HUES6 (cell line): Measurements from ENCODE around the gene ODAD3.
"Not testable (repeated sequence)": the region's sequence is repeated elsewhere in the genome, so short reads cannot be mapped to it uniquely, and the experiment has no call there.

ENCODE experiments used
- H3K27ac ChIP-seq: 2 replicates; pipeline ENCODE4 v1.7.0; 2013; ENCODE audit warnings: low read depth, mild to moderate bottlenecking, low read length, inconsistent platforms
- H3K27me3 ChIP-seq: 2 replicates; pipeline ENCODE4 v1.6.1; 2013; ENCODE audit warnings: low read length; ENCODE audit not compliant: control insufficient read depth, insufficient read depth
- H3K36me3 ChIP-seq: 2 replicates; pipeline ENCODE4 v1.6.1; 2013; ENCODE audit warnings: low read length; ENCODE audit not compliant: control insufficient read depth, insufficient read depth
- H3K4me1 ChIP-seq: 2 replicates; pipeline ENCODE4 v1.6.1; 2013; ENCODE audit warnings: low read length; ENCODE audit not compliant: control insufficient read depth, insufficient read depth
- H3K4me3 ChIP-seq: 2 replicates; pipeline ENCODE4 v1.5.1; 2013; ENCODE audit warnings: low read depth, low read length
- H3K9ac ChIP-seq: one replicate; pipeline ENCODE4 v1.6.1; 2013; ENCODE audit warnings: mild to moderate bottlenecking, low read length
- H3K9me3 ChIP-seq: 2 replicates; pipeline ENCODE4 v1.6.1; 2013; ENCODE audit warnings: low read depth, low read length; ENCODE audit not compliant: control insufficient read depth, insufficient read depth

ODAD3 gene

GRCh38 chr19:11379269-11379845 lies 55.6 kb downstream of the ODAD3 start:
- not testable (repeated sequence) for H3K9me3 ChIP-seq, H3K9ac ChIP-seq, H3K27ac ChIP-seq, H3K27me3 ChIP-seq, H3K4me3 ChIP-seq, H3K36me3 ChIP-seq
- peaks cover 10% of the 10 kb centered on the region; the same call in 1 of the 2 replicates for H3K4me1 ChIP-seq

GRCh38 chr19:11378319-11379189 lies 56.4 kb downstream of the ODAD3 start:
- H3K27me3 ChIP-seq = no peaks in the 10 kb centered on the region
- no peak overlapping the region for H3K27ac ChIP-seq
- H3K4me1 ChIP-seq = peaks cover 16% of the 10 kb centered on the region
- no peaks in the 10 kb centered on the region for H3K36me3 ChIP-seq
- H3K9me3 ChIP-seq = no peaks in the 10 kb centered on the region
- H3K4me3 ChIP-seq = no peak overlapping the region
- H3K9ac ChIP-seq = no peak overlapping the region

- H3K9ac ChIP-seq = no peak overlapping the region
- H3K27me3 ChIP-seq = no peaks in the 10 kb centered on the region
- no peak overlapping the region for H3K4me3 ChIP-seq
- no peaks in the 10 kb centered on the region for H3K9me3 ChIP-seq
- no peaks in the 10 kb centered on the region for H3K36me3 ChIP-seq
- H3K27ac ChIP-seq = no peak overlapping the region
- H3K4me1 ChIP-seq = peaks cover 16% of the 10 kb centered on the region
Observed at GRCh38 chr19:11377756-11378155, 57.2 kb downstream of the ODAD3 start.

GRCh38 chr19:11377237-11377636 lies 57.7 kb downstream of the ODAD3 start:
- H3K4me3 ChIP-seq = no peak overlapping the region
- no peaks in the 10 kb centered on the region for H3K36me3 ChIP-seq
- H3K27me3 ChIP-seq = no peaks in the 10 kb centered on the region
- H3K9ac ChIP-seq = no peak overlapping the region
- H3K27ac ChIP-seq = no peak overlapping the region
- peaks cover 16% of the 10 kb centered on the region for H3K4me1 ChIP-seq
- no peaks in the 10 kb centered on the region for H3K9me3 ChIP-seq

GRCh38 chr19:11375143-11375948 lies 59.6 kb downstream of the ODAD3 start:
- H3K9ac ChIP-seq = peak overlapping the region; percentile 41
- H3K27me3 ChIP-seq = no peaks in the 10 kb centered on the region
- peaks cover 13% of the 10 kb centered on the region for H3K4me1 ChIP-seq
- peak overlapping the region; percentile 78 for H3K4me3 ChIP-seq
- H3K9me3 ChIP-seq = no peaks in the 10 kb centered on the region
- no peaks in the 10 kb centered on the region for H3K36me3 ChIP-seq
- H3K27ac ChIP-seq = peak overlapping the region; percentile 44; the same call in 1 of the 2 replicates

GRCh38 chr19:11374433-11375142 lies 60.3 kb downstream of the ODAD3 start, which contains the start of gene SWSAP1:
Gene SWSAP1, plus strand, starts transcription at chr19:11374666. Its CDS starts 15 bp downstream, at chr19:11374681.
- H3K36me3 ChIP-seq = no peaks in the 10 kb centered on the region
- H3K4me1 ChIP-seq = peaks cover 10% of the 10 kb centered on the region
- H3K27me3 ChIP-seq = no peaks in the 10 kb centered on the region
- peak within 1 kb of the TSS; percentile 90 for H3K9ac ChIP-seq
- peak within 1 kb of the TSS; percentile 78 for H3K4me3 ChIP-seq
- H3K9me3 ChIP-seq = no peaks in the 10 kb centered on the region
- H3K27ac ChIP-seq = peak within 1 kb of the TSS; percentile 75

GRCh38 chr19:11373885-11374432 lies 61.0 kb downstream of the ODAD3 start:
- Histone ChIP-seq H3K36me3 (no peaks in the 10 kb centered on the region; the same call in 1 of the 2 replicates), H3K27ac (no peak overlapping the region), H3K4me3 (peak overlapping the region; percentile 78), H3K27me3 (no peaks in the 10 kb centered on the region), H3K9ac (no peak overlapping the region), H3K4me1 (peaks cover 10% of the 10 kb centered on the region), H3K9me3 (no peaks in the 10 kb centered on the region)

GRCh38 chr19:11373166-11373884 lies 61.6 kb downstream of the ODAD3 start:
- H3K9me3 ChIP-seq = no peaks in the 10 kb centered on the region
- H3K4me1 ChIP-seq = peaks cover 10% of the 10 kb centered on the region
- no peaks in the 10 kb centered on the region; the same call in 1 of the 2 replicates for H3K36me3 ChIP-seq
- H3K4me3 ChIP-seq = peak overlapping the region; percentile 78; the same call in 1 of the 2 replicates
- no peak overlapping the region for H3K27ac ChIP-seq
- H3K27me3 ChIP-seq = no peaks in the 10 kb centered on the region
- H3K9ac ChIP-seq = no peak overlapping the region

GRCh38 chr19:11370744-11371143 lies 64.2 kb downstream of the ODAD3 start:
- Histone ChIP-seq H3K36me3 (peaks cover 5% of the 10 kb centered on the region), H3K9me3 (no peaks in the 10 kb centered on the region), H3K4me1 (peaks cover 9% of the 10 kb centered on the region), H3K27ac (no peak overlapping the region), H3K27me3 (no peaks in the 10 kb centered on the region), H3K4me3 (no peak overlapping the region), H3K9ac (no peak overlapping the region)
